Measurements from ENCODE around the gene RASGRF2. TPM values are rescaled to one million over a fixed set of nuclear protein-coding genes. Genes with fewer than 3 reads are reported as not detected.

The RASGRF2 gene
- total and polyA plus RNA-seq, 2 of the 8 experiments (the other 6 are each of a cell fraction or from before 2014, with no cell fraction given): 2.6 to 29.5 TPM

- WGBS, 2 experiments (ENCODE audit: extremely low coverage in 1 of 2, insufficient coverage in 1 of 2, insufficient read length in 1 of 2, insufficient replicate concordance in 2 of 2, low coverage in 1 of 2, low lambda C conversion rate in 2 of 2, missing lambda C conversion rate in 1 of 2): 92% methylated on average over 5 of the region's 5 CpGs; no CpG with 5 or more reads in 1 of the 2 experiments
- no peak overlapping the region for H3K27ac ChIP-seq (ENCODE audit: low read depth, low read length)
- TF ChIP-seq ASH2L (IDR thresholded peaks at IDR 0.05; ENCODE audit: low read length) (no peak), TEAD4 (IDR thresholded peaks at IDR 0.05; ENCODE audit: low read depth, low read length) (no peak), TAF1 (IDR thresholded peaks at IDR 0.05; ENCODE audit: low read depth, low read length) (no peak), POLR2A (IDR thresholded peaks at IDR 0.05; ENCODE audit: control extremely low read depth in 1 of 2, low read depth in 2 of 2, low read length in 2 of 2) (no peak), RAD21 (IDR thresholded peaks at IDR 0.05 in 1 of 2, conservative IDR thresholded peaks at IDR 0.05 in 1 of 2; ENCODE audit: low read depth in 2 of 2, low read length in 2 of 2) (no peak), EZH2 (IDR thresholded peaks at IDR 0.05; ENCODE audit: low read depth, low read length, severe bottlenecking) (no peak), PHF8 (conservative IDR thresholded peaks at IDR 0.05; ENCODE audit: low read depth, low read length) (no peak), HDAC6 (IDR thresholded peaks at IDR 0.05; ENCODE audit: low read depth, low read length) (no peak), KDM1A (IDR thresholded peaks at IDR 0.05; ENCODE audit: borderline replicate concordance, low read length) (no peak), JUND (IDR thresholded peaks at IDR 0.05; ENCODE audit: low read length) (no peak), HDAC2 (IDR thresholded peaks at IDR 0.05; ENCODE audit: borderline replicate concordance in 1 of 2, low read depth in 2 of 2, low read length in 2 of 2) (no peak), GABPA (IDR thresholded peaks at IDR 0.05; ENCODE audit: borderline replicate concordance, insufficient read depth, low read length) (no peak), RBBP5 (IDR thresholded peaks at IDR 0.05; ENCODE audit: borderline replicate concordance, low read depth, low read length) (no peak), CEBPB (IDR thresholded peaks at IDR 0.05; ENCODE audit: low read depth, low read length) (no peak)
These were observed 67.4 kb downstream of the RASGRF2 start for GRCh38 chr5:81027481-81028058.

More at GRCh38 chr5:81027481-81028058, 67.4 kb downstream of the RASGRF2 start:
- POLR2A ChIA-PET (ENCODE audit: partially characterized antibody): no interaction called here
- no peak for DNase-seq (ENCODE audit: low read depth in 1 of 2, low spot score in 2 of 2)
- H3K4ac ChIP-seq (replicated peaks; ENCODE audit: insufficient read length, low read depth, low read length): no peak overlapping the region
- H2BK12ac ChIP-seq (ENCODE audit: low read depth, low read length): no peak overlapping the region
- H3K9ac ChIP-seq (replicated peaks in 1 of 4; ENCODE audit: extremely low read depth in 1 of 4, low read depth in 3 of 4, low read length in 3 of 4): no peak overlapping the region
- H2BK5ac ChIP-seq (ENCODE audit: low read depth, low read length): no peak overlapping the region
- CTCF ChIA-PET (ENCODE audit: partially characterized antibody): interaction anchor here (0.6 to 1.5 kb wide), 2 partner anchors 40 to 229 kb away, joined by 3 read pairs; no protein-coding TSS in a partner anchor
- no peak overlapping the region for H3K14ac ChIP-seq (ENCODE audit: insufficient read length)
- no peaks in the 10 kb centered on the region for H3K23me2 ChIP-seq (ENCODE audit: low read depth, low read length)
- H2BK120ac ChIP-seq (replicated peaks; ENCODE audit: low read depth, low read length): no peak overlapping the region
- H4K20me1 ChIP-seq (replicated peaks in 1 of 2; ENCODE audit: control insufficient read depth in 1 of 2, insufficient read depth in 2 of 2, low read length in 2 of 2): no peaks in the 10 kb centered on the region
- FAIRE-seq: no peak
- no peak overlapping the region for H2AK5ac ChIP-seq (ENCODE audit: low read depth, low read length)
- no peaks in the 10 kb centered on the region for H3K27me3 ChIP-seq (replicated peaks in 1 of 4; ENCODE audit: control insufficient read depth in 3 of 4, extremely low read depth in 1 of 4, insufficient read depth in 3 of 4, low read length in 3 of 4)
- no peak overlapping the region for H2BK15ac ChIP-seq (ENCODE audit: low read length)
- no peak overlapping the region for H2AFZ ChIP-seq (ENCODE audit: low read length)
- no peaks in the 10 kb centered on the region for H3K4me1 ChIP-seq (replicated peaks in 1 of 4; ENCODE audit: control insufficient read depth in 3 of 4, insufficient read depth in 4 of 4, low read length in 3 of 4)
- H3K4me2 ChIP-seq (ENCODE audit: insufficient read depth in 1 of 2, low read depth in 2 of 2, low read length in 2 of 2): no peak overlapping the region
- H4K5ac ChIP-seq (ENCODE audit: insufficient read length, low read depth, low read length): no peak overlapping the region
- H3K9me3 ChIP-seq (ENCODE audit: insufficient read depth in 2 of 2, low read depth in 1 of 2, low read length in 1 of 2): peaks cover 6 to 8% of the 10 kb centered on the region in 2 experiments; a peak in 2 of 4 replicates
- no peak overlapping the region for H2BK20ac ChIP-seq (ENCODE audit: low read length)
- H3K79me2 ChIP-seq (ENCODE audit: control insufficient read depth in 1 of 2, insufficient read depth in 2 of 2, low read length in 2 of 2): no peaks in the 10 kb centered on the region
- H3K18ac ChIP-seq (ENCODE audit: extremely low read depth, low read length): no peak overlapping the region
- no peaks in the 10 kb centered on the region for H3K36me3 ChIP-seq (ENCODE audit: control insufficient read depth in 2 of 4, insufficient read depth in 4 of 4, low read length in 3 of 4)
- no peaks in the 10 kb centered on the region for H3K79me1 ChIP-seq (ENCODE audit: low read depth, low read length)
- no peak overlapping the region for H3K23ac ChIP-seq (ENCODE audit: insufficient read length)
- no peak overlapping the region for H3K4me3 ChIP-seq (ENCODE audit: extremely low read depth in 1 of 4, insufficient read depth in 2 of 4, low read depth in 3 of 4, low read length in 4 of 4)
- H4K91ac ChIP-seq (replicated peaks; ENCODE audit: insufficient read length, low read length): no peak overlapping the region
- no peak overlapping the region for H3K56ac ChIP-seq (replicated peaks; ENCODE audit: insufficient read length, low read depth, low read length)
- H4K8ac ChIP-seq (ENCODE audit: extremely low read depth, insufficient read depth, low read length): no peak overlapping the region

Data from H1 (cell line).